IMR-90 (cell line): ENCODE data around the gene RIPPLY3. TPM values are rescaled to one million over a fixed set of nuclear protein-coding genes. Genes with fewer than 3 reads are reported as not detected.

ENCODE experiments used
- polyA plus RNA-seq, 3 experiments: library from polyadenylated mRNA; depleted of rRNA; stranded (reverse); fragments of >200 nt; gene quantifications; 2 replicates each; pipeline ENCODE4 v1.2.3, GENCODE V29; 2012; ENCODE audit warnings: low replicate concordance in 1 of 3
- total RNA-seq: library from RNA; depleted of rRNA; stranded (reverse); fragments of >200 nt; gene quantifications from 2 replicates; pipeline ENCODE4 v1.2.3, GENCODE V29; 2012
- TF ChIP-seq, protein P1 (sequence below): conservative IDR thresholded peaks from 2 replicates; pipeline ENCODE4 v1.5.1; 2012; ENCODE audit warnings: mild to moderate bottlenecking, low read depth, low read length, improper control_type of control experiment

The RIPPLY3 gene
- total and polyA plus RNA-seq, 2 of the 4 experiments (the other 2 are of a cell fraction) = 0.10 TPM; not detected in 1

- TF ChIP-seq, protein P1, sequence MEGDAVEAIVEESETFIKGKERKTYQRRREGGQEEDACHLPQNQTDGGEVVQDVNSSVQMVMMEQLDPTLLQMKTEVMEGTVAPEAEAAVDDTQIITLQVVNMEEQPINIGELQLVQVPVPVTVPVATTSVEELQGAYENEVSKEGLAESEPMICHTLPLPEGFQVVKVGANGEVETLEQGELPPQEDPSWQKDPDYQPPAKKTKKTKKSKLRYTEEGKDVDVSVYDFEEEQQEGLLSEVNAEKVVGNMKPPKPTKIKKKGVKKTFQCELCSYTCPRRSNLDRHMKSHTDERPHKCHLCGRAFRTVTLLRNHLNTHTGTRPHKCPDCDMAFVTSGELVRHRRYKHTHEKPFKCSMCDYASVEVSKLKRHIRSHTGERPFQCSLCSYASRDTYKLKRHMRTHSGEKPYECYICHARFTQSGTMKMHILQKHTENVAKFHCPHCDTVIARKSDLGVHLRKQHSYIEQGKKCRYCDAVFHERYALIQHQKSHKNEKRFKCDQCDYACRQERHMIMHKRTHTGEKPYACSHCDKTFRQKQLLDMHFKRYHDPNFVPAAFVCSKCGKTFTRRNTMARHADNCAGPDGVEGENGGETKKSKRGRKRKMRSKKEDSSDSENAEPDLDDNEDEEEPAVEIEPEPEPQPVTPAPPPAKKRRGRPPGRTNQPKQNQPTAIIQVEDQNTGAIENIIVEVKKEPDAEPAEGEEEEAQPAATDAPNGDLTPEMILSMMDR = peak; percentile 78
Observed at GRCh38 chr21:36989699-36990507, 16.6 kb upstream of the RIPPLY3 start (continued).
